GM21619 (cell line): ENCODE results near the gene ASTN1.

Experiments
- ATAC-seq: cut with Tn5 transposase; IDR thresholded peaks from one replicate; pipeline ENCODE4 v1.9.1; 2021; ENCODE audit not compliant: unreplicated experiment

The ASTN1 gene

DNA sequence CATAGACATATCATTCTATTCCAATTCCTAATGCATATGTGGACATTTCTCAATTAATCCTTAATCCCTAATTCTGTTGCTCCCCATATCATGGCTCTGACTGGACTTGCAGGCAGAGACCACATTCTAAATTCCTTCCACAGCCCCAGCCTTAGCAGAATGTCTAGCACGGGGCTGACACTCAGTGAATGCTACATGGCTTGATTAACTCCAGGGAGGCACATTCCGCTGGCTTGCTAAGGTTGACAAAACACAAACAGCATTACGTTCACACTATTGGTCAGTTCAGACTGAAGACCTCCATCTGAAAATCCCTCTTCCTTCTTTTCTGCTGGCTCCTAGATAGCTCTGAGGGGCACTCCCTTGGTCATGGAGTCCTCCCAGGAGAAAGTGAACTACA lies 119.4 kb downstream of the ASTN1 start:
- no peak for ATAC-seq

DNA sequence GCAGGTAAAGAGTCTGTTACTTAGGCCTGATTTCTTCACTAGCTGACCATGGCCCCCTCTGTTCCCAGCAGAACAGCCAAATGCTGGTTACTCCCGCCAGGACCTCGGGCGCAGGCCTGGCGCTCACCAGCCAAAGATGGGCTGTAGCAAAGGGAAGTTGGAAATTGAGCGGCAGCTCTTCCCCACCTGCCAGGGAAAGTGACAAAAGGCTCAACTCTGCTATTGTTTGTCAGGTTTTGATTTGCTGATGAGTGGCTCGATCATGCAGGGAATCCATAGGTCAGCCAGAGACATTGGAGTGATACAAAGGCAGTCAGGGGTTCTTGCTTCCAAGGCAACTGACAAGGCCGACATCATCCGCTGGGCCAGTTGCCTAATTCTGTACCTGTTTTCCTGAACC lies 120.1 kb downstream of the ASTN1 start:
- no peak for ATAC-seq

DNA sequence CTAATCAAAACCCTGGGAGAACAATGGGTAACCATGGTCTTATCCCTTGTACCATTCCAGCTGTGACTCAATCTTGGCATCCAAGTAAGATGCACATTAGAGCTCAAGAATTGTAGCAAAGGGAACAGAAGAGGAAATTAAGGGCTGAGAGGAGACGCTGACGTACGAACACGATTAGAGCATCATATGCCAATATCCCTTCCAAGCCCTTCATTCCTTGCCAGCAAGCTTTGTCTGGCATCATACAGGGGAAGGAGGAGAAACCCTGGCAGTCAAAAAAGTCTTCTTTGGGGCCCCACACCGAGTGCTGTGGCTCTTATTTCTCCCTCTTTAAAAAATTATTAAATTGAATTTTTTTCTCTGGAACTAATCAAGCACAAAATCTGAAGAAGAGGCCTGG lies 120.9 kb downstream of the ASTN1 start:
- ATAC-seq, result no peak

- no peak for ATAC-seq
Measured at GRCh38 chr1:177035586-177035985, 128.9 kb downstream of the ASTN1 start.

DNA sequence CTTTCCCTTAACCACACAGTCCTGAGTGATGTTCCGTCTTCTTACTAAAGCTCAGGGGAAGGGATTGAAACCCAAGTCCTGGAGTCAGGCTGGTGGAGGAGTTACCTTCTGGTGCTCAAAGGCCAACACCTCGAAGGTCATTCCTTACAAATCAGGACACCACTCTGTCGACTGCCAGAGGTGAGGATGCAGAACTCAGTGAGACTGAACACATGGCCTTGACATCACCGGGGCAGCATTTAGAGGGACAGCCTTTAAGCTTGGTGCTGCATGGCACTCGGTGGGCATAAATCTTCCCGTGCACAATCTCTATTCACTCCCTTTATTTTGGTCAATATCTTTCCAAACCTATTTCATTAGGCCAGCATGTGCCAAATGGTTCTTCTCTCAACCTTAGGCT lies 130.9 kb downstream of the ASTN1 start:
- no peak for ATAC-seq

DNA sequence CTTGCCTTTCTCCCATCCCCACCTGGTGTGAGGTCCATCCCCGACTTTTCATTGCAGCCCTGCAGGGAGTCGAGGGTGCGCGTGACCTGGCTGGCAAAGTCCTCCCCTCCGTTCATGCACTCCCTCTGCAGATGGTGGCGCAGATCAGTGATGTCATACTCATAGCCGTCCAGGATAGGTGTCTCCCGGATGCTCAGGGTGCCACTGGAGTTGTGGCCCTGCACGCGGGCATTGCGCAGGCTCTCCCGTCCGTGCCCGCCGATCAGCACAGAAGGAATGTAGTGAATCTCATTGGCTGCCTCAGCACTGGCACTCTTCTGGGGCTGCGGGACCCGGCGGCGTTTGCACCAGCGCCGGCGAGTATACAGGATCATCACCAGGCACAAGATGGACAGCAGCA lies 132.1 kb downstream of the ASTN1 start:
- no peak for ATAC-seq

DNA sequence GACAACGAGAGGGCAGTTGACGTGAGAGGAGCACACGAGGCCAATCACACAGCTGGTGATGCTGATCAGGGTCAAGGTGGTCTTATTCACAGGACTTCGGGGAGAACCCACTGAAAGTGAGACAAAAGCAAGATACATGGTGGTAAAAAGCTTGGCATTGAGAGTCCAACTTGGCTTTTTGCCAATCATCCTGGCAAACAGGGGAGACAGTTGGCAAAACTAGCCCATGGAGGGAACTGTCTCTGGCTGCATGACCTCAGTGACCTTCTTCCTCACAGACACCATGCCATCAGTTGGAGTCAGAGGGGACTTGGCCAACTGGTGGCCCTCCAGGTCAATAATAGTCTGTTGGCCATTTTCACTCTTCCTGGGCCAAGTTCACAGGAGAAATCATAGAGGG lies 139.9 kb downstream of the ASTN1 start:
- ATAC-seq, result no peak

DNA sequence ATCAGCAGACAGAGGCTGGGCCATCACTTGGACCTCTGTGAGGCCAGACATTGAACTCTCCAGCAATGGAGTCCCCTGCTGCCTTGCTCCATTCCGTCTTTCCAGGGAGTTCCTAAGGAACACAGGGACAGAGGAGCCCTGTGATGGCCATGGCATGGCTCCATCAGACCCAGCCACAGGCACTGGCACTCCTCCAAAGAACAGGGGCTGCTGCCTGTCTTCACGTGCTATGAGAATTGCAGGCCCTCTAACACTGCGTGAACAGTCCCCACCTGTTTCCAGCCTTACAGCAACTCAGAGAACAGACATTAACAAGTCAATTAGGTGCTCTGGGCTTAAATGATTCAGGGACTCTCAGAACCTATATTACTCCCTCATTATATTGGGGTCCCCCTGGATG lies 140.8 kb downstream of the ASTN1 start:
- ATAC-seq, result no peak

- no peak for ATAC-seq
Measured at GRCh38 chr1:177023249-177023648, 141.3 kb downstream of the ASTN1 start.

DNA sequence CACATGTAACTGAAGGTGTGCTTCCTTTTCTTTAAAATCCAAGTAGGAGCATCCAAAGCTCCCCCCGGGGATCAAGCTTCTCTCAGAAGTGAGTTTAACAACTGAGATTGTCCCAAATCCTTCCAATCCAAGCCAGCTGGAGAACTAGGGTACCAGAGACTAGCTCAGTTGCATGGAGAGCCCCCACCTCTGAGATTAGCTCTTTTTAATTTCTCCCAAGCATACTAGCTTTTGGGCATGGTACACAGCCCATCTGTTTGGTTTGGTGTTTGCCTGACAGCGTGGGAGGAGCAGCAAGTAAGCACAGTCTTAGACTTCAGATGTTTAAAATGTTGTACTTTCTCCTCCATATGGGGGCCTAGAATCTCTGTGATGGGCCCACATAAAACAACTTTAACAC lies 142.8 kb downstream of the ASTN1 start:
- ATAC-seq, result no peak

DNA sequence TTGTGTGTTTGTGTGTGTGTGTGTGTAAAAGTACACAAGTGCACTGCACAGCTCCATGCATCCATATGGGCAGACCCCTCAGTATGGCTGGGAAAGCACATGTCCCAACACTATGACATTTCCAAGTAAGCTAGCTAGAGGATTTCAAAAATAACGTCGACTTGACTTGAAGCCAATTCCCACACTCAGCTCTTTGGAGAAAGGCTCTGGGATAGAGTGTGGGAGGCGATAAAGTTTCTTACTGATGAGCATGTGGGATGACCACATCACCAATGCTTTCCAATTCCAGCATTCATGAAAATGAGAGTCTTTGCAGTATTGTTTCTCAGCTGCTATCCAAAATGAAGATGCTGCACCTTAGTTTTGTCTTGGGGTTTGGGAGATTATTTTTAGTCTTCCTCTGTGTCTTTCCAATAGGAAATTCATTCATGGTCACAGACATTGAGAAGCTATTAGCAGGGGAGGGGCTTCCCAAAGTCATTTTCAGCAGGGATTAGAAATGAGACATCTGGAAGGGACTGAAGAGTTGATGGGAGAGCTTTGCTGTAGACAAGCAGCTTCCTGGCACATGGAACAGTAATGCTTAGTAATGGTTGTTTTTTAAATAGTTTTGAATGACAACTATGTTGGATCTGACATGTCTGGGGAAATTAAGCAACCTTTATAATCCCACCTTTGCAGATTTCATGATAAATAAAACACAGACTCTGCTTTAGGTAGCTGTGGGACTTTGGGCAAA lies 143.5 kb downstream of the ASTN1 start:
- no peak for ATAC-seq

- no peak for ATAC-seq
Measured at GRCh38 chr1:177017287-177017852, 147.1 kb downstream of the ASTN1 start.

DNA sequence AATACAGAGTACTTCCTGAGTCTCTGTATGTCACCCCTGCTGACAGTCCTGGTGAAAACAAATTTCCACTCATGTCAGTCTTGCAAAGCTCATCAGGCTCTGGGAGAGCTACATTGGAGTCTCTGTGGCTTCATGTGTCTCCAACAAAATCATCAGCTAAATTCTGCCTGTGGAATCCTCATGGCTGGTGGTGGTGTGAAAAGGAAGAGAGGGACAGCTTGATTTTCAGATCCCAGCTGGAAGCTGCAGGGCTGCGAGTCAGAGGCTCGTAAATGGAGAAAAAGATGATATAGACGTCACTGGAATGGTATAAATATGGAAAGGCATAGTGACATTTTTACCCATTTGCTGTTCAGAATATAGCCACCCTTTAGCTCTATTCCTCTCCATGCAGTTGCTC lies 150.2 kb downstream of the ASTN1 start:
- no peak for ATAC-seq

DNA sequence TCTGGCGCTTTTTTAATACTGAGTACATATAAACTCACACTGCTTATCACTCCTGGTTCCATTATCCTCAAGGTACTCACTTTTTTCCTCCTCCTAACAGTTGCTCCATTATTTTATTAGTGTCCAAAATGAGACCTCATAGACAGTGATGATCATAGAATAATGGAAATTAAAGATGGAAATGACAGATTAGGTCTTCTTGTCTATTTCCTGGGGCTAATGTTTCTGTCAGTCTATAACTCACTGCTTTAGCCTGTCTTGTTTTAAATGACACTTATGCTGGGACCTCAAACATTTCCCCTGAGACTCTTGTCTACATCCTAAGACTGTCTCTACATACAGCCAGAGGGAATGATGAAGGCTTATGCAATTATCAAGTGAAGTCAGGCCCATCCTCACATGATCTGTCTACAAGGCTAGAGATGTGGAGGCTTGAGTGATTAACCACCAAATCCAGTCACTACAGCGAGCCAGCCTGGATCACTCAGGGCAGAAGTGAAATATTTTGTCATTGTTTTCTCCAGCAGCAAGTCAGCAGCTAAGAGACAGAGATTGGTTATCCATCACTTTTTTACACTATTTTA lies 152.1 kb downstream of the ASTN1 start:
- no peak for ATAC-seq

- no peak for ATAC-seq
Measured at GRCh38 chr1:177011508-177011907, 153.0 kb downstream of the ASTN1 start.

DNA sequence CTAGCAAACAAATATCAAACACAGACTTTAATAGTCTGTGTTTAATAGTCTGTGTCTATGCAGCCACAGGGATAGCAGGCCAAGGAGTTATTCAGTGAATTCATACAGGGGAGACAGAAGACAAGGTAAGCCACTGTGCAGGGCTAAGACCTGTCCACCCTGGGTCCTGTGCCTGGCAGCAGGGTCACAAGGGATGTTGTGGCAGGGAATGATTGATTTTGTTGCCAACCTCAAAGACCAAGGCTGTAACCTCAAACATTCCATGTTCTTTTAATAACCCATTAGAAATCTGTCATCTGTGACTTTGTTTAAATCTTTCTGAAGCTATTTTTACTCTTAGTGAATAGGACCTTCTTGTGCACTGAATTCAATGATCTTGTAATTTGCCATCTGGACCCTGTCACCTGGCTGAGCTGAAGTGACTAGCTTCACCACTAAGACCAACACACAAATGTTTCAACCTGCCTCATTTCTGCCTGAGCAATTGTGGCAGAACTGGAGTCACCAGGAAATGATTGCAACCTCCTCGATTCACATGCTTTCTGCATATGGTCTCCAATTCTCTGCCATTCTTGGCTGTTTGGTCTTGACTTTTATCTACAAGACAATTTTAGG lies 154.2 kb downstream of the ASTN1 start:
- no peak for ATAC-seq

DNA sequence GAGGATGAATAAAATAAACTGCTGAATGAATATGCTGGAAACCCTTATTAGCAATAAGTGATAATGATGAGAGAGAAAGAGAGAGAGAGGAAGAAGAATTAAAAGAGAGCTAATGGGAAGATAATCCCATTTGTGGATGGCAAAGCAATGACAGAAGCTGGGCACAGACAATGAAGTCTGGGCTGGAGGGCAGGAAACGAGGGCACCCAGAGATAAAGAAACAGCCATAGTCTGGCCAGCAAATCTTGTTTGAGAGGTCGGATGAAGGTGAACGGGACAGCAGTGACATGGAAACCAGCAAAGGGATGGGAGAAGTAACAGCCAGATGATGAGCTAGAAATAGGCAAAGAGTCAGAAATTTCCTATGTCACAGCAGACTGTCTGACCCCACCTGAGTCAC lies 155.9 kb downstream of the ASTN1 start:
- no peak for ATAC-seq

DNA sequence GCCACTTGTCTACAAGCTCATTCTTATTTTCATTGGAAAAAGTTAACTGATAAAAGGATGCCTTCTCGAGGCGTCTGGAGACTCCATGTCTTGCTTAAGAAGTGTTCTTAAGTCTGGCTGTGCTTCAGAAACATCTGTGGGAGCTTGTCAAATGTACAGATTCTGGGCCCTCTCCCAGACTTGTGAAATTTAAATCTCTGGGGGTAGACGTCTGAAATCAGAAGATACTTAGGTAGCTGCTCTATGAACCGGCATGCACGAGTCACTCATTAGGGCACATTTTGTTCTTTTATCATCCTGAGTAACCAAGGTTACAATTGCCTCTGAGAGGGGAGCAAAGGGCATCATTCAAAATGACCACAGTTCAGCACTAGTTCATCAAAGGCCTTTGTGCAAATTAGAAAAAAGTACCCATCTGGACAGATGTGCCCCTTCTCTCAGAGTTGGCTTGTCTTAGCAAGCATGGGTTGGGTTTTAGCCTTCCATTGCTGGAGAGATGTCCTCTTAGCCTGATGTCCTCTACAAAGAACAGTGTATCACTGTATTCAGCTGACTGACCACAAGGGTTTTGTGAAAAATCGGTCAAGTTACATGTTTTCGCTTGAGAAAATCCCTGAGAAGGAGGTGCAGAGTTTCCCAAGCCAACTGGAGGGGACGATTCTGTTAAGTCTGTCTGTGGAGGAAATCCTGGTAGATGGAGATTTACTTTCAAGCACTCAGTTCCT lies 156.9 kb downstream of the ASTN1 start:
- ATAC-seq, result no peak

DNA sequence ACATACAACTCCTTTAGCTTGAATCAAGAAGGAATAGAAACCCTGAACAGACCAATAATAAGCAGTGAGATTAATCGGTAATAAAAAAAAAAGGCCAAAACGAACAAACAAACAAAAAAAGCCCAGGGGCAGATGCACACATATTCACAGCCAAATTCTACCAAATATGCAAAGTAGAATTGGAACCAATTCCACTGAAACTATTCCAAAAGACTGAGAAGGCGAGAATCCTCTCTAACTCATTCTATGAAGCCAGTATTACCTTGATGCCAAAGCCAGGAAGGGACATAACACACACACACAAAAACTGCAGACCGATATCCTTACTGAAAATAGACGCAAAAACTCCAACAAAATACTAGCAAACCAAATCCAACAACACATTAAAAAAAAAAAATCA lies 161.6 kb downstream of the ASTN1 start:
- ATAC-seq, result no peak

- no peak for ATAC-seq
Measured at GRCh38 chr1:177001556-177001955, 163.0 kb downstream of the ASTN1 start.

- no peak for ATAC-seq
Measured at GRCh38 chr1:176998183-176998795, 166.2 kb downstream of the ASTN1 start.
